Endothelial cell of umbilical vein (primary cell): Measurements from ENCODE around the gene SEMA4C. TPM values are rescaled to one million over a fixed set of nuclear protein-coding genes. Genes with fewer than 3 reads are reported as not detected.

Experiments used
- BruUV-seq: library from RNA; stranded (reverse); fragments of 400-500 nt; replicated peaks from 2 replicates; lab custom pipeline; 2021; lab: Mats Ljungman, UMichigan
- CTCF ChIA-PET: fragments of 300-600, 350-600 bp; sonication (Branson Sonifier 250); formaldehyde crosslinking; loops from one replicate; lab custom pipeline; 2021; ENCODE audit warnings: antibody characterized with exemption, inconsistent platforms; lab: Charles Lee
- POLR2A ChIA-PET: fragments of 300-600, 350-600 bp; sonication (Branson Sonifier 250); formaldehyde crosslinking; loops from one replicate; lab custom pipeline; 2021; ENCODE audit warnings: antibody characterized with exemption, inconsistent platforms; lab: Charles Lee
- DNase-seq: peaks from one replicate; pipeline ENCODE4 v3.0.0-alpha.2; 2011; ENCODE audit warnings: low read depth, low spot score
- FAIRE-seq: peaks from 2 replicates; lab custom pipeline; 2011; peaks lifted over from hg19 to GRCh38; lab: Jason Lieb, UNC
- H2AFZ ChIP-seq: 2 replicates; pipeline ENCODE4 v1.6.0; 2012; ENCODE audit warnings: low read depth, low read length, control low read depth, inconsistent platforms
- H3K27ac ChIP-seq: 2 replicates; pipeline ENCODE4 v1.5.1; 2011; ENCODE audit warnings: low read depth, mild to moderate bottlenecking, control low read depth, low read length, moderate library complexity; ENCODE audit not compliant: insufficient read depth
- H3K27me3 ChIP-seq, 2 experiments: 2 replicates each; pipeline versions ENCODE4 v1.6.0 to v1.6.1; 2011; ENCODE audit warnings: low read length in 2 of 2, mixed read lengths in 1 of 2; ENCODE audit not compliant: control insufficient read depth in 2 of 2, insufficient read depth in 2 of 2
- H3K36me3 ChIP-seq, 2 experiments: 2 replicates in 1 of 2; 3 replicates in 1 of 2; pipeline ENCODE4 v1.5.1; 2011; ENCODE audit warnings: low read length in 2 of 2, mild to moderate bottlenecking in 1 of 2, moderate library complexity in 1 of 2; ENCODE audit not compliant: control insufficient read depth in 2 of 2, insufficient read depth in 2 of 2; ENCODE audit errors: extremely low read depth in 1 of 2
- H3K4me1 ChIP-seq: 3 replicates; pipeline ENCODE4 v1.5.1; 2011; ENCODE audit warnings: mild to moderate bottlenecking, low read length; ENCODE audit not compliant: control insufficient read depth, insufficient read depth; ENCODE audit errors: extremely low read depth
- H3K4me2 ChIP-seq: 2 replicates; pipeline ENCODE4 v1.6.1; 2011; ENCODE audit warnings: low read length, control low read depth, mixed read lengths; ENCODE audit not compliant: insufficient read depth
- H3K4me3 ChIP-seq, 3 experiments: fragments of 200-600 bp in 1 of 3; sonication (generic), shearing (Covaris generic) in 1 of 3; replicated peaks in 1 of 3; 2 replicates each; pipeline ENCODE4 v1.5.1; 2011 to 2016; ENCODE audit warnings: control low read depth in 3 of 3, low read length in 3 of 3, mild to moderate bottlenecking in 2 of 3, inconsistent platforms in 1 of 3, low read depth in 1 of 3, moderate library complexity in 1 of 3; ENCODE audit not compliant: insufficient read depth in 1 of 3
- H3K79me2 ChIP-seq: 2 replicates; pipeline ENCODE4 v1.6.0; 2012; ENCODE audit warnings: low read length, inconsistent platforms; ENCODE audit not compliant: control insufficient read depth, insufficient read depth
- H3K9ac ChIP-seq: replicated peaks from 2 replicates; pipeline ENCODE3; 2011; ENCODE audit warnings: low read length, control low read depth; ENCODE audit not compliant: insufficient read depth; ENCODE audit errors: extremely low read depth
- H3K9me1 ChIP-seq: replicated peaks from 3 replicates; pipeline ENCODE4 v1.6.0; 2011; ENCODE audit warnings: mild to moderate bottlenecking, low read length; ENCODE audit not compliant: control insufficient read depth, insufficient read depth; ENCODE audit errors: extremely low read depth
- H3K9me3 ChIP-seq: replicated peaks from 2 replicates; pipeline ENCODE4 v1.5.1; 2012; ENCODE audit warnings: low read length, inconsistent platforms; ENCODE audit not compliant: control insufficient read depth, insufficient read depth
- H4K20me1 ChIP-seq: replicated peaks from 2 replicates; pipeline ENCODE3; 2011; ENCODE audit warnings: mild to moderate bottlenecking, low read length; ENCODE audit not compliant: control insufficient read depth, insufficient read depth; ENCODE audit errors: extremely low read depth
- CTCF ChIP-seq, 2 donors: IDR thresholded peaks; 1 replicate in 1 of 2; 2 replicates in 1 of 2; pipeline ENCODE4 v1.5.1; 2011; ENCODE audit warnings: low read length in 2 of 2, mild to moderate bottlenecking in 2 of 2, moderate library complexity in 2 of 2, control low read depth in 1 of 2, inconsistent platforms in 1 of 2, low read depth in 1 of 2; ENCODE audit not compliant: insufficient read depth in 1 of 2; ENCODE audit errors: extremely low read depth in 1 of 2
- EZH2 ChIP-seq: IDR thresholded peaks from 2 replicates; pipeline ENCODE4 v1.6.1; 2012; ENCODE audit warnings: borderline replicate concordance, low read depth, mild to moderate bottlenecking, moderate library complexity, low read length, inconsistent platforms; ENCODE audit not compliant: severe bottlenecking
- FOS ChIP-seq: IDR thresholded peaks from 2 replicates; pipeline ENCODE4 v1.6.1; 2011; ENCODE audit warnings: mild to moderate bottlenecking, low read length, moderate library complexity, borderline replicate concordance; ENCODE audit not compliant: insufficient read depth
- GATA2 ChIP-seq: IDR thresholded peaks from 2 replicates; pipeline ENCODE4 v1.7.0; 2011; ENCODE audit warnings: low read depth, mild to moderate bottlenecking, moderate library complexity, mixed read lengths, low read length; ENCODE audit not compliant: insufficient read length, insufficient read depth
- JUN ChIP-seq: IDR thresholded peaks from 2 replicates; pipeline ENCODE4 v1.6.1; 2011; ENCODE audit warnings: borderline replicate concordance, low read depth; ENCODE audit not compliant: insufficient read length, insufficient read depth
- MAX ChIP-seq: IDR thresholded peaks from 2 replicates; pipeline ENCODE4 v1.6.1; 2011; ENCODE audit not compliant: insufficient read depth, insufficient read length
- MYC ChIP-seq: IDR thresholded peaks from one replicate; pipeline ENCODE4 v1.6.1; 2011; ENCODE audit warnings: mild to moderate bottlenecking, low read depth, low read length
- POLR2A ChIP-seq: IDR thresholded peaks from 2 replicates; pipeline ENCODE4 v1.6.1; 2012; ENCODE audit warnings: low read depth, mild to moderate bottlenecking, control low read depth, low read length
- POLR2AphosphoS5 ChIP-seq: IDR thresholded peaks from 2 replicates; pipeline ENCODE4 v1.6.1; 2012; ENCODE audit warnings: low read depth, mild to moderate bottlenecking, control low read depth, low read length, moderate library complexity; ENCODE audit not compliant: insufficient read depth
- dilution Hi-C: fragments of 300-500 bp; cut with MboI; formaldehyde crosslinking; loops from one replicate; pipeline ENCODE4 v1.15.0; 2019; ENCODE audit warnings: low sequenced_read_pairs; ENCODE audit not compliant: extremely low pct_ligation_motif_present
- intact Hi-C: fragments of 100-400 bp; cut with micrococcal nuclease; formaldehyde crosslinking; loops from one replicate; pipeline ENCODE4 v1.10.0; 2022
- polyA plus RNA-seq, 4 experiments: library from polyadenylated mRNA; depleted of rRNA in 3 of 4; stranded (reverse) in 3 of 4; unstranded in 1 of 4; fragments of >200 nt; gene quantifications; 2 replicates each; pipeline versions ENCODE4 v1.2.1 to v1.2.3, GENCODE V29; 2011 to 2012; ENCODE audit warnings: missing spikeins in 1 of 4
- total RNA-seq: library from RNA; stranded (reverse); gene quantifications from 2 replicates; pipeline ENCODE4 v1.2.3, GENCODE V29; 2021

Gene SEMA4C
- total and polyA plus RNA-seq, 2 donors (not counting 3 experiments of a cell fraction or from before 2014, with no cell fraction given): 16.4 to 17.3 TPM

- no peak for TF ChIP-seq CTCF (IDR thresholded peaks at IDR 0.05; ENCODE audit: extremely low read depth in 1 of 2, insufficient read depth in 1 of 2, low read depth in 1 of 2, low read length in 2 of 2)
- no peak for TF ChIP-seq MAX
- TF ChIP-seq GATA2: no peak
- TF ChIP-seq POLR2A: no peak
- TF ChIP-seq MYC: no peak
- no peak for TF ChIP-seq FOS
- no peak for TF ChIP-seq EZH2
- no peak for TF ChIP-seq POLR2AphosphoS5
- no peak for TF ChIP-seq JUN
- Histone ChIP-seq H3K4me3 (no peak overlapping the region), H3K9ac (no peak overlapping the region), H4K20me1 (no peaks in the 10 kb centered on the region), H3K36me3 (no peaks in the 10 kb centered on the region), H3K27me3 (no peaks in the 10 kb centered on the region), H2AFZ (no peak overlapping the region), H3K9me1 (no peaks in the 10 kb centered on the region), H3K27ac (no peak overlapping the region), H3K9me3 (no peaks in the 10 kb centered on the region), H3K79me2 (no peaks in the 10 kb centered on the region), H3K4me2 (no peak overlapping the region), H3K4me1 (peaks cover under 1% of the 10 kb centered on the region)
- no TSS peak for BruUV-seq
- DNase-seq: no peak
- no peak for FAIRE-seq
- dilution Hi-C loops: no loop called here
- POLR2A ChIA-PET: no interaction called here
- intact Hi-C loops: no loop called here
- CTCF ChIA-PET: interaction anchor here (0.6 to 3.6 kb wide), 3 partner anchors 10 to 46 kb away, joined by 3 to 12 read pairs (median 3); no protein-coding TSS in a partner anchor
These were observed 59.7 kb downstream of the SEMA4C start for GRCh38 chr2:96809951-96810782.

Other genes with a start within 250 kb of the SEMA4C start
- 36.9 and 37.4 TPM in 2 replicates for gene KANSL3, start 231.8 kb downstream of the SEMA4C start, total RNA-seq
- 27.5 and 27.7 TPM in 2 replicates for gene KANSL3, start 231.8 kb downstream of the SEMA4C start, polyA plus RNA-seq
- gene FER1L5, start 227.3 kb downstream of the SEMA4C start, total RNA-seq: not detected in 2 replicates
- gene FER1L5, start 227.3 kb downstream of the SEMA4C start, polyA plus RNA-seq: not detected in 2 replicates
- gene LMAN2L, start 130.0 kb downstream of the SEMA4C start, total RNA-seq: 15.4 and 18.2 TPM in 2 replicates
- 20.5 and 21.2 TPM in 2 replicates for gene LMAN2L, start 130.0 kb downstream of the SEMA4C start, polyA plus RNA-seq
- gene CNNM4, start 109.2 kb downstream of the SEMA4C start, total RNA-seq: 5.3 TPM in 2 replicates
- gene CNNM4, start 109.2 kb downstream of the SEMA4C start, polyA plus RNA-seq: 4.7 and 5.3 TPM in 2 replicates
- gene CNNM3, start 53.8 kb downstream of the SEMA4C start, total RNA-seq: 13.0 and 13.5 TPM in 2 replicates
- 14.9 and 16.4 TPM in 2 replicates for gene CNNM3, start 53.8 kb downstream of the SEMA4C start, polyA plus RNA-seq
- 2.4 and 3.6 TPM in 2 replicates for gene ANKRD23, start 26.1 kb downstream of the SEMA4C start, total RNA-seq
- gene ANKRD23, start 26.1 kb downstream of the SEMA4C start, polyA plus RNA-seq: 1.5 and 1.7 TPM in 2 replicates
- gene ANKRD39, start 12.1 kb downstream of the SEMA4C start, total RNA-seq: 12.0 and 14.7 TPM in 2 replicates
- gene ANKRD39, start 12.1 kb downstream of the SEMA4C start, polyA plus RNA-seq: 17.9 and 20.4 TPM in 2 replicates
- not detected in 2 replicates for gene FAM178B, start 116.5 kb upstream of the SEMA4C start, total RNA-seq
- not detected in 2 replicates for gene FAM178B, start 116.5 kb upstream of the SEMA4C start, polyA plus RNA-seq
- 9.2 and 12.0 TPM in 2 replicates for gene FAHD2B, start 224.8 kb upstream of the SEMA4C start, total RNA-seq
- gene FAHD2B, start 224.8 kb upstream of the SEMA4C start, polyA plus RNA-seq: 7.8 and 9.5 TPM in 2 replicates
- gene ANKRD36, start 243.1 kb upstream of the SEMA4C start, total RNA-seq: 55.0 and 91.7 TPM in 2 replicates
- gene ANKRD36, start 243.1 kb upstream of the SEMA4C start, polyA plus RNA-seq: 6.7 and 7.2 TPM in 2 replicates